Measurements from ENCODE around the gene TTLL5. TPM values are rescaled to one million over a fixed set of nuclear protein-coding genes. Genes with fewer than 3 reads are reported as not detected.

The TTLL5 gene
- total and polyA plus RNA-seq, 10 of the 15 experiments (the other 5 are each of a cell fraction or from before 2014, with no cell fraction given) = 3.2 to 25.9 (median 13.8) TPM

- FAIRE-seq = no peak
- no peak overlapping the region for H3K4me2 ChIP-seq (ENCODE audit: control insufficient read depth, insufficient read depth)
Observed at GRCh38 chr14:75885829-75886228, 224.8 kb downstream of the TTLL5 start.

More at GRCh38 chr14:75885829-75886228, 224.8 kb downstream of the TTLL5 start:
- ATAC-seq (no peak), DNase-seq (ENCODE audit: low read depth, low spot score) (no peak)
- TF ChIP-seq PAX8 (IDR thresholded peaks at IDR 0.05) = no peak
- no peak for TF ChIP-seq ZBTB33 (IDR thresholded peaks at IDR 0.05)
- TF ChIP-seq EGR1 (IDR thresholded peaks at IDR 0.05; ENCODE audit: borderline replicate concordance in 1 of 2, low read depth in 2 of 2, low read length in 2 of 2) = no peak
- H3K4me1 ChIP-seq (ENCODE audit: control insufficient read depth, insufficient read depth, low read length) = no peaks in the 10 kb centered on the region
- no peak overlapping the region for H3K4me3 ChIP-seq
- CTCF ChIA-PET = interaction anchor here (2.1 kb wide), 2 partner anchors 10 to 176 kb away, joined by 6 to 7 read pairs; no protein-coding TSS in a partner anchor
- no TSS peak for BruUV-seq (replicated peaks)
- H3K27ac ChIP-seq (ENCODE audit: control insufficient read depth, insufficient read depth) = no peak overlapping the region
- H2AFZ ChIP-seq (ENCODE audit: control insufficient read depth, low read depth, low read length) = no peak overlapping the region
- intact Hi-C loops (cut with micrococcal nuclease; ENCODE audit: unreplicated experiment) (no loop called here), in situ Hi-C loops (cut with MboI) (no loop called here)
- RAD21 ChIA-PET (ENCODE audit: unreplicated experiment) = interaction anchor here (1.3 kb wide), 1 partner anchor 90 kb away, joined by 3 read pairs; no protein-coding TSS in a partner anchor
- no peaks in the 10 kb centered on the region for H4K20me1 ChIP-seq (ENCODE audit: control insufficient read depth, insufficient read depth)
- no peaks in the 10 kb centered on the region; a peak in 1 of 4 replicates for H3K36me3 ChIP-seq (ENCODE audit: control insufficient read depth in 2 of 2, insufficient read depth in 2 of 2, low read length in 1 of 2)
- no peaks in the 10 kb centered on the region for H3K9me3 ChIP-seq (replicated peaks; ENCODE audit: control insufficient read depth, insufficient read depth, low read length)
- 100% methylated on average over 2 of the region's 2 CpGs for WGBS (ENCODE audit: insufficient coverage, insufficient replicate concordance, low lambda C conversion rate, missing lambda C conversion rate)
- POLR2A ChIA-PET = no interaction called here
- no peaks in the 10 kb centered on the region for H3K79me2 ChIP-seq (ENCODE audit: control insufficient read depth, insufficient read depth, low read length)
- no peak overlapping the region for H3K9ac ChIP-seq (ENCODE audit: control insufficient read depth, insufficient read depth, low read length)
- no peaks in the 10 kb centered on the region for H3K27me3 ChIP-seq (replicated peaks in 1 of 2; ENCODE audit: control insufficient read depth in 2 of 2, insufficient read depth in 2 of 2, low read length in 1 of 2)
- SMC1A ChIA-PET (ENCODE audit: uncharacterized antibody, unreplicated experiment) = interaction anchor here (1.7 to 1.8 kb wide), 2 partner anchors 9 to 74 kb away, joined by 4 to 5 read pairs; no protein-coding TSS in a partner anchor
